Dedifferentiated amniotic fluid mesenchymal stem cell (primary cell): ENCODE data around the gene VWA3A.
"Not testable (repeated sequence)": the region's sequence is repeated elsewhere in the genome, so short reads cannot be mapped to it uniquely, and the experiment has no call there.

Experiments used
- DNase-seq: peaks from one replicate; pipeline ENCODE4 v3.0.0-alpha.2; 2016; ENCODE audit errors: extremely low spot score

Gene VWA3A

GRCh38 chr16:22139008-22139407 is 46.7 kb downstream of the VWA3A start:
- DNase-seq = no peak

GRCh38 chr16:22139732-22140131 is 47.4 kb downstream of the VWA3A start:
- no peak for DNase-seq

- DNase-seq = no peak
Measured at GRCh38 chr16:22141767-22142166, 49.4 kb downstream of the VWA3A start.

DNA sequence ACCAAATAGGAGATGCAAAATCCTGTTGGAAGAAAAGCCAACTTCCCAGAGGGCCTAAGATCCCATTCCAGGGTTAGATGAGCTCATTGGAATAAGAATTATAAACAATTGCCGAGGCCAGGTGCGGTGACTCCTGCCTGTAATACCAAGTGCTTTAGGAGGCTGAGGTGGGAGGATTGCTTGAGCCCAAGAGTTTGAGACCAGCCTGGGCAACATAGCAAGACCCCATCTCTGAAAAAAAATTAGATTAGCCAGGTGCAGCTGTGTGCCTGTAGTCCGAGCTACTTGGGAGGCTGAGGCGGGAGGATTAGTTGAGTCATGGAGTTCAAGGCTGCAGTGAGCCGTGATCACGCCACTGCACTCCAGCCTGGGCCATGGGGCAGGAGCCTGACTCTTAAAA is 52.2 kb downstream of the VWA3A start:
- no peak for DNase-seq

DNA sequence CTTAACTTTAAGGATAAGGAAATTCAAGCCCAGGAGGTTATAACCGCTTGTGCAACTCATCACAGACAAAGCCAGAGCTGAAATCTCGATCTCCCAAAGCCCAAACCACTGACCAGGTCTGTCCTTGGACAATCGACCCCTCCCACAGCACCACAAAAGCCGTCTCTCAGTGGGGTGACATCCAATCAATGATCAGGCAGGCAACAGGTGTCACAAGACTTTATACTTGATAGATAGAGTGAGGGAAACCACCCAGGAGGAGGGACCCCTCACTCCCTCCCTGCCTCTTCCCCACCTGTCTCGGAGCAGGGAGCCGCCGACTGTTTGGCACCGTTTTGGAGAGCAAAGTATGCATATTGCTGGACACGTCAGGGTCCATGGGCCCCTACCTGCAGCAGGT is 55.5 kb downstream of the VWA3A start:
- DNase-seq = no peak

GRCh38 chr16:22151246-22151998 is 59.1 kb downstream of the VWA3A start:
- DNase-seq = no peak

GRCh38 chr16:22152316-22152715 is 60.0 kb downstream of the VWA3A start:
- DNase-seq = no peak

DNA sequence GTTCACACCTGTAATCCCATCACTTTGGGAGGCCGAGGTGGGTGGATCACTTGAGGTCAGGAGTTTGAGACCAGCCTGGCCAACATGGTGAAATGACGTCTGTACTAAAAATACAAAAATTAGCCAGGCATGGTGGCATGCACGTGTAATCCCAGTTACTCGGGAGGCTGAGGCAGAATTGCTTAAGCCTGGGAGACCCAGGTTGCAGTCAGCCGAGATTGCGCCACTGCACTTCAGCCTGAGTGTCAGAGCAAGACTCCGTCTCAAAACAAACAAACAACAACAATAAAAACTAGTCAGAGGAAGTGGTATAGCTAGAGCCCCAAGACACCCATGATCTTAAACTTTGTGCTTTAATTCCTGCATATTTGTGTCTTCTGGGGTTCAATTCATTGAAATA is 60.7 kb downstream of the VWA3A start:
- not testable (repeated sequence) for DNase-seq

DNA sequence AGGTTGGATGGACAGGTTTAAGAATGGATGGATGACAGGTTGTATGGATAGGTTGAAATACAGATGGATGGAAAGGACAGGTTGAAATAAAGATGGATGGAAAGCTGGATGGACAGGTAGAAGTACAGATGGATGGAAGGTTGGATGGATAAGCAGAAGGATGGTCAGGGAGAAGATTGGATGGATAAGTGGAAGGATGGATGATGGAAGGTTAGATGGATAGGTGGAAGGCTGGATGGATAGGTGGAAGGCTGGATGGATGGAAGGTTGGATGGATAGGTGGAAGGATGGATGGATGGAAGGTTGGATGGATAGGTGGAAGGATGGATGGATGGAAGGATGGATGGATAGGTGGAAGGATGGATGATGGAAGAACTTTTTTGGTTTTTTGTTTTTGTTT is 69.1 kb downstream of the VWA3A start:
- DNase-seq = no peak

DNA sequence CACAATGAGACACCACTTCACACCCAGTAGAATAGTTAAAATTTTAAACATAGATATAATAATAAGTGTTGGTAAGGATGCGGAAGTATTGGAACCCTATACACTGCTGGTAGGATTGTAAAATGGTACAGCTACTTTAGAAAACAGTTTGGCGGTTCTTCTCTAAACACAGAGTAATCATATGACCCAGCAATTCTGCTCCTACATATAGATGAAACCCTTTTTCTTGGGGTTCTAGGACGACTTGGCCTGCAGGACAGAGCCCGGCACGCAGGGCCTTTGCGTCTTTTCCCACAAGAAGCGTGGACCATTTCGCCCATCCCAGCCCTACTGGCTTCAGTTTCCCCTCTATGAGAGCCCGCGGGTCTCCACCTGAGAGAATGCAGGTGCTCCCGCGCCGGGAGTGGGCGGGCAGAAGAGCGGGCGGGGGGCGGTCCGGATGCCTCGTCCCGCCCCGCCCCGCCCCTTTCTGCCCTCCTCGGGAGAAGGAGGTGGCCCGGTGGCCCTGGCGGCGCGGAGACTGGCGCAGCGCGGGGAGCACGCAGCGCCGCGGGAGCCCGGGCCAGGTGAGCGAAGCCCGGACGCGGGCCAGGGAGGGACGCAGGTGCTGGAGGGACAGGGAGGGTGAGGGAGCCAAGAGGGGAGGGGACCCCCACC is 69.8 kb downstream of the VWA3A start, which contains the start of gene SDR42E2:
Gene SDR42E2, plus strand, starts transcription at position 508 of the 657 bp plus-strand sequence. CDS start 3,077 bp downstream, outside the sequence.
- DNase-seq = no peak

- no peak for DNase-seq
Measured at GRCh38 chr16:22162656-22163009, 70.3 kb downstream of the VWA3A start.

GRCh38 chr16:22163806-22164205 is 71.5 kb downstream of the VWA3A start:
- no peak for DNase-seq

GRCh38 chr16:22164482-22164881 is 72.1 kb downstream of the VWA3A start:
- no peak for DNase-seq

DNA sequence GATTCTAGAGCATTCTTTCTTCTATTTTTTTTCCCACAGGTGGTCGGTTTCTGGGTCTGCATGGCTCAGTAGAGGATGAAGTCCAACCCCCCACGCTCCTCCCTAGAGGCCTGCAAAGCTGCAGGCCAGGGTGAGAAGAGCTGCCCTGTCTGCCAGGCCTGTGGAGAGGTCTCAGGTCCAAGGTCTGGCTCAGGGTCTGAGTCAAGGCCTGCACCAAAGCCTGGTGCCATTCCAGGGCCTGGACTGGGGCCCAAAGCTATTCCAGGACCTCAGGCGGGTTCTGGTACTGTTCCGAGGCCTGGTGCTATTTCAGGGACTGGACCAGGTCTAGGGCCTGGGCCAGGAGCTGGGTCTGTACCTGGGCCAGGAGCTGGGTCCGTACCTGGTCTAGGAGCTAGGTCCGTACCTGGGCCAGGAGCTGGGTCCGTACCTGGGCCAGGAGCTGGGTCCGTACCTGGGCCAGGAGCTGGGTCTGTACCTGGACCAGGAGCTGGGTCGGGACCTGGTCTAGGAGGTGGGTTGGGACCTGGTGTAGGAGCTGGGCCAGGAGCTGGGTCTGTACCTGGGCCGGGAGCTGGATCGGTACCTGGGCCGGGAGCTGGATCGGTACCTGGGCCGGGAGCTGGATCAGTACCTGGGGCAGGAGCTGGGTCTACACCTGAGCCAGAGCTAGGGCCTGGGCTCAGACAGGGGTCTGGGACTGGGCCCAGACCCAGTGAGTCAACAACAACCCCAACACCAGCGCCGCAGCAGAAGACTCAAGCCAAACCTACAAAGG is 73.4 kb downstream of the VWA3A start:
- no peak for DNase-seq

DNA sequence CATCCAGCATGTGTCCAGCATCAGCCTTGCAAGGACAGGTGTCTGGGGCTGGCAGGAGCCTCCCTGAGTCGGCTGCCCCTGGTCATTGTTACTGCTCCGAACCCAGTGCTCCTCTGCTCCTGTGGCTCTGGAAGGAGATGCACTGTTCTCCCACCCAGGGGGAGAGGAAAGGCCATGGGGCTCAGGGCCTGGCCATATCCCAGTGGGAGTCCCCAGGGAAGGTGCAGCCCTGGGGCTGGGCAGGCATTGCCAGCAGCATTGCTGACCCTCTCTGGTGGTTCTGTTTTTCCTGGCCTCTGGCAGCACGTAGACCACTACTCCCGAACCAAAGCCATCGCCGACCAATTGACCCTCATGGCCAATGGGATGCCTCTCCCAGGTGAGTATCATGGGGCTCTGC is 79.6 kb downstream of the VWA3A start:
- no peak for DNase-seq

GRCh38 chr16:22172642-22173041 is 80.3 kb downstream of the VWA3A start:
- DNase-seq = not testable (repeated sequence)

DNA sequence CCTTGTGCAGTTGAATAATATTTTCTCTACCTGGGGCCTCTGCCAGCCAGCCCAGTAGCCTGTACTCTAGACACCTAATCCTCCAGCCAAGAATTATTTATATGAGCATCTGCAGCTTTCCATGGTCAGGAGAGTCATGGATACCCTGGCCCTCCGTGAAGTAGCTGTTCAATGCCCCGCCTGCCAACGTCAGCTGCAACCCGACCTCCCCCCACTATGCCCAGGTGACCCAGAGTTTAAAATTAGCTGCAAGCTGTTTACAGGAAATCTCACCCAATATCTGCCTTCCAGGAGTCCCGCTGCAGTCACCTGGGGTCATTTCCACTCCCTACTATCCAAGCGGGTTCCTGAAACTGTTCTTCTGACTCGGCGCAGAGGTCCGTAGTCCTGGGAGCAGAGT is 82.3 kb downstream of the VWA3A start:
- DNase-seq = no peak

DNA sequence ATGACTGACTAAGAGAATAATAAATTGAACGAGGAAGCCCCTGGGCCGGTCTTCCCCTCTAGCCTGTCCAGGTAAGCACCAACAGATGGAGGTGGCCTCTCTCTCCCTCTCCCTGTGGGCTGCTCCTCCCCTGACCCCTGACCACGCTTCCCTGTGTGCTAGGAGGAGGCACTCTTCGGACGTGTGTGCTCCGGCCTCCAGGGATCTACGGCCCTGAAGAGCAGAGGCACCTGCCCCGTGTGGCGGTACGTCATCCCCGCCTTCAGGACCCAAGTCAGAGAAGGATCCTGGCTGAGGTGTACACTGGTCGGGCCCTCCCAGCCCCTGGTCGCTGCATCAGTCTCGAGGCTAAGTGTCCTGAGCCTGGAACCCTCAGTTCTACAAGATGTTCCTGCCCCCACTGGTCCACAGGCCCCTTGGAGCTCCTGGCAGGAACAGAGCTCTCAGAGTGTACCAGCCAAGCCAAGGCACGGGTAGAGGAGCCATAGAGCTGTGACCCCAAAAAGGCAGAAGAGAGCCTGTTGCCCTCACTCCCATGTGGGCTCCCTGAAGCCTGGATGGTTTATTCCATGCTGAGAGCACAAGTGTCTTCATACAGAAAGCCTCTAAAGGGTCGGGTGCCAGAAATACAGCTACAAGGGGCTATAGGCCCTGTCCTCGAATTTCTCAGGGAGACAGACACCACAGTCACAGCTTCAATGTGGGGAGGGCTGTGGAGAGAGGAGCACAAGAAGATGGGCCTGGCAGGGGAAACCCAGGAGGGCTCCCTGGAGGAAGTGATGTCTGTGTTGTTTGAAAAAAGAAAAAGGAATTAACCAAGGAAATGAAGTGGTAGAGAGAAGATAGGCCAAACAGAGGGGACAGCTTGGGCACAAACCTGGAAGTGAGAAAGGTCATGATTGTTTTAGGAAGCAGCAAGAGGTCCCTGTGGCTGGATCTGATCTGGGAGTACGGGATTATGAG is 85.9 kb downstream of the VWA3A start:
- no peak for DNase-seq

- no peak for DNase-seq
Measured at GRCh38 chr16:22181426-22181825, 89.1 kb downstream of the VWA3A start.

DNA sequence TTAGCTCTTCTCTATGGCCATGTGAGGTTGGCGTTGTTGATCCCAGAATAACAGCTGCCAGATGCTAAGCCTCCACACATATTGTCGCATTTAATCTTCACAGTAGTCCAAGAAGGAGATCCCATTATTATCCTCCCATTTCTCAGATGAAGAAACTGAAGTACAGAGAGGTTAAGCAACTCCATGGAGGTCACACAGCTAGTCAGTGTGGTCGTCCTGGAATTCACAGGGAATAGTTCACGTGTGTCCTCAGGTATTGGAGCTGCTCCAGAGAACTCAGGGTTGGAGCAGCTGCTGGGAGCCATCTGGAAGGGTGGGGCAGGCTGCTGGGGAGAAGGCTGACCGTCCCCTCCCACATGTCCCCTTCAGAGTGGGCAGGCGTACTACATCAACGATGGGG is 89.5 kb downstream of the VWA3A start:
- DNase-seq = no peak

- no peak for DNase-seq
Measured at GRCh38 chr16:22183335-22183734, 91.0 kb downstream of the VWA3A start.
